NAMALWA (cell line): ENCODE results near the gene HDAC9.

Experiments used
- DNase-seq: peaks from one replicate; pipeline ENCODE4 v3.0.0-alpha.2; 2015; ENCODE audit warnings: low spot score

HDAC9 gene

DNA sequence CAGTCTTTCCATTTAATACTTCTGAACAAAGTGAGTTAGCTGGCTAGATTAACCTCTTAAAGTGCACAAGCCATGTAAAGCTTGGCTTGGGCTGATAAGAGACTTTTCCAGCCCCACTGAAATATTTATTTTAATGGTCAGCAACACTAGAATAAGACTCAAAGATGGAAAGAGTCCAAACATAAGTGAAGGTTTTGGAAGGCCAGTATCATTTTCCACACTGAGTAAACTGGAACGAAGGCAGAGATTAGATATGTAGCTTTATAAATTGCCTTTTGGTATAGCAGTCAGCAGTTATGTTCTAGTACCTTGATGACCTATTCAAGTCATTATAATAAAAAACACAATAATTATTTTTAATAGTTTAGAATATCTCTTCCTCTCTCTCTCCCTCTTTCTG is 102.2 kb downstream of the HDAC9 start:
- DNase-seq = no peak

DNA sequence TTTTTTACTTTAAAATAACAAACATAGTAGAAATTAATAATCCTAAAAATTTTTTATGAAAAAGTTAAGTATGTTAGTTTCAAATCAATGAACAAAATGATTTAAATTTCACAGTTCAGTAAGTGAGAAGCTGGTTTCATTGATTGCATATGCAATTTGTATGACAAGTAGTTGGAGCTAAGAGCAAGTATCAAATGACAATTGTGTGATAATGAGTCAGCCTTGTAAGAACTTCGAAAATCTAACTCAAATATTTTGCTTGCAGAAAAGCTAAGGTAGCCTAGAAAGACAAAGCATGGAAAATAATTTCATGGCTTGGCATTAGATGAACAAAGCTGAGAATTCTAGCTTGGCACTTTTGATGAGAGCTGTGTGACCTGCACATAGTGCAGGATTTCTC is 111.5 kb downstream of the HDAC9 start:
- no peak for DNase-seq

DNA sequence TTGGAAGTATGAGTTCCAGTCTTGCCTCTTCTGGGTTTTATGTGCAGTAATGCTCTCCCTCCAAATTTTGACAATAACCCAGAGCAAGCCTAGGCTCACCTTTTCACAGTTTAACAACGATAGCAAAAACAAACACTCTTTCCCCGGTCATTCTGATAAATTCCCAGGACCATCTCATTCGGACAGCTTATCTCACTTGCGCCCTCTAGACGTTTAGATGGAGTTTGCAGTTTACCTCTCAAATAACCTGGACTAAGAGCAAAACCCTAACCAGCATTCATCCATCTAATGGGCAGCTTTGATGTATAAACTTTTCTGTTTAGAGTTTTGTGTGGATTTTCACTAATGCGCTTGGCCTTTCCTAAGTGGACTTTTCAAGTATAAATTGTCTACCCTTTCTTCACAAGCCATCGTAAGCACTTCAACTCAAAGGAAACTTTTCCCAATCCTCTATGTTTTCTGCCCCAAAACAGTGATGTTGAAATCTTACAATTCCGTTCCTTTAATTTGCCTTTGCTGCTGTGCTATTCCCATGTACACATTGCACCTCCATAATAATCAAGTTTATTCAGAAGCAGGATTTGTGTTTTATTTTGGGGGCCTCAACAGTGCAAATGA is 114.9 kb downstream of the HDAC9 start:
- peak; percentile 73 for DNase-seq

- no peak for DNase-seq
Measured at GRCh38 chr7:18614841-18615240, 119.3 kb downstream of the HDAC9 start.

DNA sequence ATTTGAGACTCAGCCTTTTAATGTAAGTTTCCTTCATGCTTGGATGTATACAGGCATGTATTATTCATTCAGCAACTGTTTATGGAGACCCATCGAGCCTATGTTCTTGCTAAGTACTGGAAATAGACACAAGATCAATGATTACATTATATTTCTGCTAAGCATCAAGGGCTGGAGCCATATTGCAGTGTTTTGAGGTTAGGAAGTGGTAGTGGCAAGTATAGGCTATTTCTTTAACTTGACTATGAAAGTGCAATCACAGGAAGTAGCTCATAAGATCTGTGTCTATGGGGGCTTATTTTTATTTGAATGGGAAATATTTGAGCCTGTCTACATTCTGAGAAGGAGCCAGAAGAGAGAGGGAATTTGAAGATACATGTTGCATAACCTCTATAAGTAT is 123.8 kb downstream of the HDAC9 start:
- no peak for DNase-seq

GRCh38 chr7:18623389-18623788 is 127.8 kb downstream of the HDAC9 start:
- no peak for DNase-seq

DNA sequence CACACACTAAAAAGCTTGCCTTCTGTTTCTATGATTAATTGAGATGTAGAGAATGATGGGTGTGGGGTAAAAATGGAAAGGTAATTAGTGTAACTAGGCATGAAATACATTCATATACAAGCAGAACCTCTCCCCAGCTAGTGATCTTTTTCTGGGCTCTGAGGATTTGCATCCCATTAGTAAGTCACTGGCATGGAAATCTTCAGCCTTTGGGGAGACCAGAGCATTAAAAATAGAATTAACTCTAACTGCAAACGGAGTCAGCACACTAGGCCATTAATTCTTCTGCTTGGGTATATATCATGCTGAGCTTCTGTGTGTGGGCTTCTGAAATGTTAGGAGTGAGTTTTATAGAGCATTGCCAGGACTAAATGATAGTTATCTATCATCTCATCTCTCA is 128.9 kb downstream of the HDAC9 start:
- no peak for DNase-seq

DNA sequence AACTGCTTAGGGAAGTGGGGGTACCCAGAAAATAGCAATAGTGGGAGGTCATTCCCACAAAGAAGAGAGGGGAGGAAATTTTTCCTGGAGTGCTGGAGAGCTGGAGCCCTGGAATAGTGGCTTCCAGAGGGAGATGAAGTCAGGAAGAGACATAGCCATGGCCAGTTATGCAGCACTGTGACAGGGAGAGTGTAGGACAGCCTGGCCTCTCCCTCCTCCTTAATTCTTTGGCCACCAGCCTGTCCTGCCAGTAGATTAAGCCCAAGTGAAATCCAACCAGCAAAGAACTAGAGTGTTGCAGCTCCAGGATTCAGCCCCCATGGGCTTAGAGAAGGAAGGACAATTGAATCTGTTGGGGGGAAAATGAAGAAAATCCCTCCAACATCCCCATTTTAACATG is 130.5 kb downstream of the HDAC9 start:
- no peak for DNase-seq

DNA sequence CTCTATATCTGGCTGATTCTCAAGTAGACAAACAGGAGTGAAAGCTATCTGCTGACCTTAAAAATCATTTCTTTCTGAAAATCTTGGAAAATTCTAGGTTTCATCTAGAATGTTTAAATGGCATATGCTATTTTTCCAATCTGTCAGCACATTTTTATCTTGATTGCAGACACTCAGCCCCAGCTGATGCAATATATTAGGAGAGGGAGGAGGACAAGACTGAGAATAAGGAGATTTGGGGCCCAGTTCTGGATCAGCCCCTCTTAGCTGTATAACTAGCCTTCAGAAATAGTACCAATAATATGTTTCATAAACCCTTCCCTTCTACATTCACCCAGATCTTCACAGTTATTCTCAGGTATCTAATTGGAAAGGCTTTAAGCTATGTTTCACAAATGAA is 131.2 kb downstream of the HDAC9 start:
- no peak for DNase-seq

GRCh38 chr7:18637516-18637915 is 142.0 kb downstream of the HDAC9 start:
- no peak for DNase-seq

- DNase-seq = no peak
Measured at GRCh38 chr7:18638594-18639452, 143.3 kb downstream of the HDAC9 start.

GRCh38 chr7:18639711-18640110 is 144.2 kb downstream of the HDAC9 start:
- DNase-seq = no peak

DNA sequence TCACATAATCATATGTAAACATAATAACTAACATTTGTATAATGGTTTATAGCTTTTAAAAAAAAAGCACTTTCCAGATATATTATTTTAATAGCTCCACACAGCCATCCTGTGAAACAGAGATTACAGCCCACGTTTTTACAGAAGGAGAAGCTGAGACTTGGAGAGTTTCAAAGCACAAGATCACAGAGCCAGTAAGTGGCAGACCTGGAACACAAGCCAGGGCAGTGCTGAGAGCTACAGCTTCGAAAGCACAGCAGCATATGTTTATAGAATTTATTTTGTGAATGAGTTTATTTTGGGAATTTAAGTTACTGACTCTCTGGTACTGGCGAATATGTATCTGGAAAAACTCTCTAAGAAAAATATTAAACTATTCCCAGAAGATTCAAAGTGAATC is 149.4 kb downstream of the HDAC9 start:
- DNase-seq = no peak

DNA sequence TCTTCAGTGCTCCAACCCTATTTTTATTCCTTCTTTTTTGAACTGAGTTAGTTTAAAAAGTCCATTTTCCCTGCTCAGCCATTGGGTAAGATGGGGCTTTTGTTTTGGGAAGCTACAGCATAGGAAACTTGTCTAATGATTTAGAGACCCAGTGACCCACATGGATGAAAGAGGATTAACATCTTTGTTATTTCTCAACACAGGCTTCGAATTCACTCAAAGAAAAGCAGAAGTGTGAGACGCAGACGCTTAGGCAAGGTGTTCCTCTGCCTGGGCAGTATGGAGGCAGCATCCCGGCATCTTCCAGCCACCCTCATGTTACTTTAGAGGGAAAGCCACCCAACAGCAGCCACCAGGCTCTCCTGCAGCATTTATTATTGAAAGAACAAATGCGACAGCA is 152.0 kb downstream of the HDAC9 start:
- no peak for DNase-seq

DNA sequence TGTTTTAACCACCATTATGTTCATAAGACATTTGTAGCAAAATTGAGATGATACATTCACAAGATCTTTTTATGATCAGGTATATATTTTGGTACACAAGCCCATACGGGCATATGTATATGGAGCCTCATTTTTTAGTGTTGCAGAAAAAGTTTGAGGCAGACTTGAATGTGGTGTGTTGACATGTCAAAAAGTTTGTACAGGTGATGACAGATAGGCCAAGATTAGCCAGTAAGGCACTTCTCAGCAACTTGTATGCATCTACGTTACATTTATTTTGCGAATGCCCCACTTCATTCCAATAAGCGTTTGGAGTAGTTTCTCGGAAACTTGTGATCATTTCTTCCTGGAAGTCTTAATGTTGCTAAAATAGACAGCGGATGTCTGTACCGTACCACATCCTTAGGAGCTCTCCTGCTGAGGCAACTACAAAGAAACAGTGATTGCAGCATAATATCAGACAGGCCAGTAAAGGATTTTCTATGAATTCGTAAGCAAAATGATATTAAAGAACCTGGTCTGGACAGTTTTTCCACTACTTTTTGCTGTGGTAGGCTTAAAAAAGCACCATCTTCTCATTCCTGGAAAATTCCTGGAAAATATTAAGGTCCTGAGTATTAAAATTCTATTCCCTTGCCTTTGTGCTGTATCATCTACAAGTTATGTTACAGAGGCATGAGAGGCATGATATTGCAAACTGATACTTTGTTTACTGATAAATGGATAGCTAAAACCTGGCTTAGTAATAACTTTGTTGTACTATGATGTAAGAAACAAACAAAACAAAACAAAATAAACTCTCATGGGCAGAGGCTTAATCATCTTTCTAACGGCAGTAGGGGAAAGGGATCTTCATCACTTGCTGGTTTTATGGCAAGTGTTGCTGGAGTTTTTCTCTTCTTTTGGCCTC is 153.6 kb downstream of the HDAC9 start:
- no peak for DNase-seq

DNA sequence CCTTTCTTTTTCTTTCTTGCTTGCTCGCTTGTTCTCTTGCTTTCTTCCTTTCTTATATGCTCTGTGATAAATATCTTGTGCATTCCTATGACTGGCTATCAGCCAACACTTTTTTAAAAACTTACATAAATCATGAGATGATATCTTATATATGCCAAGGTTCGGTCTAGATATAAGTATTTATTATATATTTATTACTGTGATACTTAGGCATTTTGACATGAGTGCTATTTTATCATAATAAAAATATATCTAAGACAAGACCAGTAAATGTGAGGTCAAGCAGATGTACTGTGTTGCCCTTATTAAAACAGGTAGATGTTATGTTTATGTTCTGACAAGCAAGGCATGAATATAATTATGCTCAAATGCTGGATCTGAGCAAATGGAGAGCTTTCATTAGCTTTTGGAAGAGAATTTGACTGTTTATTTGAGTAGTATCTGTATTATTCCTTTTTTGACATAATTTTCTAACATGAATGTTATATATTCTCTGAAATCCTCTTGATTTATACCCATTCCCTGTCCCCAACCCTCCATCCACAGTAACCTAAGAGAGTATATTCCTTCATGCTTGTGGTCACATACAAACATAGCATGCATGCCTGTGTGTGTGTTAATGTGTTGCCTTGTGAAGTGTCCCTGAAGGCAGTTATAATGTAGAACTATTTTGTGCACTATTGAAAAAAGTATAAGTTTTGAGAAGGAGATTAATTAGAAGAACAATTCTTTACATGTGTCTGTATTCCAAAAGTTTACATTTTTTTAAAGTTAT is 158.0 kb downstream of the HDAC9 start:
- DNase-seq = no peak

- DNase-seq = no peak
Measured at GRCh38 chr7:18654709-18655108, 159.2 kb downstream of the HDAC9 start.

DNA sequence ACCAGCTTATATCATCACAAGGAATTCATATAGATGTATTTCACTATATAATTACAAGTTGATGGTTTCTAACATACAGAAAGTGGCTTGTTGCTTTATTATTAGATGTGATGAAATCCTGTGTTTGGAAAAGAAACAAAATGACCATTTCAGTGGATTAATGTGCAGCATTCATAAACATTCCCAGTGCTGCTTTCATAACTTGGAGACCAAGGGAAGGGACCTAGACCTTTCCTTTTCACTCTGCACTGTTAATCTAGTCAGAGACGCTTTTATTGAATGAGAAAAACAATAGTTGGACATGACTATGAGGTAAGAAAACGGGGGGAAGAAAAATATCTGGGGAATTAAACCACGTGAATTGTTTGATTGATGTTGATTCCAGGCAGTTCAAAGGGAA is 160.0 kb downstream of the HDAC9 start:
- no peak for DNase-seq

GRCh38 chr7:18655912-18656311 is 160.4 kb downstream of the HDAC9 start:
- no peak for DNase-seq

DNA sequence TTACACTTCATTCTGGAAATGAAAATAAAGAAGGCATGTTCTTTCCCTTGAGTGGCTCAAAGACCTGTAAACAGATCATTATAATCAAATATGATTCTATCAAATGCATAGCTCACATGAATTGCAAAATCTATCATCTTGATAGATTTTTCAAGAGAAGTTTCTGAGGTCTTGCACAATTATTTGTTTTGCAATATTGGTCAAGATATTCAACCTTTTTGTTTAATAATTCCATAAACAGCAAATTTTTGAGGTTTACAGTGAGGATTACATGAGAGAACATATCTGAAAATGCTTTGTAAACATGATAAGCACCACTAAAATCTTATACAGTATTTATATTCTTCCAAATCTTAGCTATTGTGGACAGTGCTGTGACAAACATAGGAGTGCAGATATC is 160.8 kb downstream of the HDAC9 start:
- no peak for DNase-seq

DNA sequence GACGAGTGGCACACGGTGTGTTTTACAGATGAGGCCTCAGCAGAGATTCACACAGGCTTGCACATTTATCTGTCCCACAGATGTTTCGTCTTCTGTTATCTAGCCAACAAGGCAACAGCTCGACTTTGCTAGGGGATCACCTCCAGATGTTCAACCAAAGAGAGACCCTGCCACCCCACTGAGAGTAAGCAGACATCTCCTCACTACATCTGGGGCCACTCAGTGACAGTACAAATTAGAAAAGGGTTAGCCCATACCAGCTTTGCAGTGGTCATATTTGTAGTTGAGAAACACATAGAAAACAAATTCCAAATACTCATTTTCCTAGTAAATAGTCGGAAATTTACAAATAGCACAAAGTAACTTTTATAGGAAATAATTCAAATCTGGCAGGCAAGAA is 164.2 kb downstream of the HDAC9 start:
- DNase-seq = no peak

DNA sequence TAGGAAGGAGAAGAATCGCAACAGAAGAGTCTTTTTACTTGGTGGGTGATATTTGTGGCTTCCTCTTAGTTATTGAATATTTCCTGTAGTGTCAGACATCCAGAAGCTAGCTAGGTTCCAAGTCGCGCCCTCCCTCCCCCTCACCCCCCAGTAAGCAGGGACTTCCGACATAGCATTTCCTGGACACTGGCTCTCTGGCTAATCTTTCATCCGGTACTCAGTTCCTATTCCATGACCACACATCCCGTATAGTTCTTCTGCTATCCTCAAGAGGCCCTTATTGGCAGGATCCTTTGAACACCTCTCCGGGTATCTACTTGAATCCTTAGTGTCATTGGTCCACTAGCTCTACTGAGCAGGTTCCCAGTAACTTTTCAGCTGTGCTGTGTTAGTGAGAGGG is 167.8 kb downstream of the HDAC9 start:
- no peak for DNase-seq
